SK-N-SH (cell line): ENCODE measurements around the gene CSTB. TPM values are rescaled to one million over a fixed set of nuclear protein-coding genes. Genes with fewer than 3 reads are reported as not detected.

ENCODE experiments used
- CTCF ChIA-PET: fragments of 300-600, 350-600 bp; formaldehyde crosslinking; extraction: SDS; loops from one replicate; lab custom pipeline; 2021; lab: Yijun Ruan, JAX
- POLR2A ChIA-PET: fragments of 350-600 bp; sonication (Branson Sonifier 250); formaldehyde crosslinking; extraction: SDS; loops from one replicate; lab custom pipeline; 2020; ENCODE audit warnings: antibody characterized with exemption, inconsistent platforms; lab: Yijun Ruan, JAX
- DNase-seq: peaks from one replicate; pipeline ENCODE4 v3.0.0; 2012
- H2AFZ ChIP-seq: fragments of 200-600 bp; sonication (generic); 2 replicates; pipeline ENCODE4 v1.8.1; 2016; ENCODE audit warnings: antibody characterized with exemption, mild to moderate bottlenecking, low read depth
- H3F3A ChIP-seq: fragments of 200-600 bp; sonication (generic); replicated peaks from 2 replicates; pipeline ENCODE3; 2016; ENCODE audit warnings: antibody characterized with exemption, mild to moderate bottlenecking; ENCODE audit not compliant: insufficient read depth
- H3K27ac ChIP-seq, 2 experiments: fragments of 200-500 bp in 1 of 2; fragments of 200-600 bp in 1 of 2; sonication (Bioruptor generic) in 1 of 2; sonication (generic), shearing (Covaris generic) in 1 of 2; 2 replicates each; pipeline versions ENCODE4 v1.5.1 to v1.6.1; 2014 to 2016; ENCODE audit warnings: low read depth in 2 of 2, inconsistent platforms in 1 of 2, low read length in 1 of 2, mild to moderate bottlenecking in 1 of 2, mixed read lengths in 1 of 2
- H3K27me3 ChIP-seq: fragments of 200-600 bp; sonication (generic), shearing (Covaris generic); 2 replicates; pipeline ENCODE4 v1.6.1; 2016; ENCODE audit warnings: mixed run types; ENCODE audit not compliant: insufficient read depth
- H3K36me3 ChIP-seq, 2 experiments: fragments of 200-500 bp in 1 of 2; fragments of 200-600 bp in 1 of 2; sonication (Bioruptor generic) in 1 of 2; sonication (generic) in 1 of 2; replicated peaks in 1 of 2; 2 replicates each; pipeline versions ENCODE3 to v1.5.1; 2014 to 2016; ENCODE audit warnings: low read length in 1 of 2, mild to moderate bottlenecking in 1 of 2; ENCODE audit not compliant: insufficient read depth in 2 of 2, control insufficient read depth in 1 of 2
- H3K4me1 ChIP-seq, 2 experiments: fragments of 200-500 bp in 1 of 2; fragments of 200-600 bp in 1 of 2; sonication (Bioruptor generic) in 1 of 2; sonication (generic), shearing (Covaris generic) in 1 of 2; 2 replicates each; pipeline versions ENCODE4 v1.5.1 to v1.6.1; 2014 to 2016; ENCODE audit warnings: low read depth in 1 of 2, low read length in 1 of 2, mixed run types in 1 of 2; ENCODE audit not compliant: insufficient read depth in 2 of 2, control insufficient read depth in 1 of 2
- H3K4me2 ChIP-seq: fragments of 200-600 bp; sonication (generic), shearing (Covaris generic); 2 replicates; pipeline ENCODE4 v1.6.1; 2017; ENCODE audit warnings: mixed run types
- H3K4me3 ChIP-seq, 2 experiments: fragments of 200-500 bp in 1 of 2; fragments of 200-600 bp in 1 of 2; sonication (Bioruptor generic) in 1 of 2; sonication (generic), shearing (Covaris generic) in 1 of 2; 2 replicates each; pipeline versions ENCODE4 v1.5.1 to v1.8.1; 2014 to 2016; ENCODE audit warnings: low read depth in 2 of 2, inconsistent platforms in 1 of 2, low read length in 1 of 2, mild to moderate bottlenecking in 1 of 2, mixed read lengths in 1 of 2, moderate library complexity in 1 of 2
- H3K79me2 ChIP-seq: fragments of 200-600 bp; sonication (generic); 2 replicates; pipeline ENCODE4 v1.8.1; 2017; ENCODE audit warnings: mild to moderate bottlenecking; ENCODE audit not compliant: insufficient read depth
- H3K9ac ChIP-seq: fragments of 200-600 bp; sonication (generic); 2 replicates; pipeline ENCODE4 v1.6.1; 2017; ENCODE audit warnings: mixed run types
- H3K9me2 ChIP-seq: fragments of 200-600 bp; sonication (generic); 2 replicates; pipeline ENCODE4 v1.6.1; 2017; ENCODE audit warnings: mixed run types
- H3K9me3 ChIP-seq: fragments of 200-600 bp; sonication (generic); 2 replicates; pipeline ENCODE4 v1.6.1; 2017; ENCODE audit warnings: mixed run types, mild to moderate bottlenecking, moderate library complexity
- H4K20me1 ChIP-seq: fragments of 200-600 bp; sonication (generic); 2 replicates; pipeline ENCODE4 v1.6.1; 2017; ENCODE audit warnings: mild to moderate bottlenecking, mixed run types; ENCODE audit not compliant: insufficient read depth
- CHD2 ChIP-seq: fragments of 150-350 bp; IDR thresholded peaks from 2 replicates; pipeline ENCODE4 v1.6.1; 2018; ENCODE audit warnings: low read length; ENCODE audit not compliant: partially characterized antibody
- ELF1 ChIP-seq: IDR thresholded peaks from 2 replicates; pipeline ENCODE4 v1.4.0; 2012
- EP300 ChIP-seq, 2 experiments: IDR thresholded peaks; 2 replicates each; pipeline versions ENCODE4 v1.4.0 to v1.6.1; 2012; ENCODE audit warnings: borderline replicate concordance in 1 of 2, low read depth in 1 of 2, low read length in 1 of 2
- EZH2phosphoT487 ChIP-seq: fragments of 200-600 bp; sonication (generic); IDR thresholded peaks from 2 replicates; pipeline ENCODE4 v1.6.1; 2017; ENCODE audit warnings: low read depth, mixed run types, mild to moderate bottlenecking, antibody characterized with exemption, moderate library complexity, borderline replicate concordance
- FOSL2 ChIP-seq: IDR thresholded peaks from 2 replicates; pipeline ENCODE4 v1.4.0; 2012; ENCODE audit warnings: low read depth, mild to moderate bottlenecking, moderate library complexity, borderline replicate concordance
- FOXJ3 ChIP-seq: sonication (generic); formaldehyde crosslinking; IDR thresholded peaks from 2 replicates; pipeline ENCODE4 v1.5.1; 2020; ENCODE audit warnings: mild to moderate bottlenecking, missing genetic modification reagents
- FOXM1 ChIP-seq: IDR thresholded peaks from 2 replicates; pipeline ENCODE4 v1.4.0; 2012; ENCODE audit warnings: low read depth, mild to moderate bottlenecking
- GATA2 ChIP-seq: sonication (generic); formaldehyde crosslinking; IDR thresholded peaks from 2 replicates; pipeline ENCODE4 v1.5.0; 2020; ENCODE audit warnings: mild to moderate bottlenecking, missing genetic modification reagents
- IRF3 ChIP-seq: fragments of 150-350 bp; IDR thresholded peaks from 2 replicates; pipeline ENCODE4 v1.6.1; 2016; ENCODE audit warnings: mild to moderate bottlenecking, low read depth, low read length
- JUND ChIP-seq: IDR thresholded peaks from 2 replicates; pipeline ENCODE4 v1.4.0; 2012
- MAX ChIP-seq: IDR thresholded peaks from 2 replicates; pipeline ENCODE4 v1.4.0; 2012; ENCODE audit warnings: low read depth
- MEF2A ChIP-seq: IDR thresholded peaks from 2 replicates; pipeline ENCODE4 v1.4.0; 2012; ENCODE audit warnings: low read depth, borderline replicate concordance
- NFIC ChIP-seq: IDR thresholded peaks from 2 replicates; pipeline ENCODE4 v1.4.0; 2012; ENCODE audit warnings: borderline replicate concordance
- PBX3 ChIP-seq: IDR thresholded peaks from 2 replicates; pipeline ENCODE4; 2012
- POLR2AphosphoS5 ChIP-seq: IDR thresholded peaks from 2 replicates; pipeline ENCODE4 v1.6.1; 2012; ENCODE audit warnings: low read depth, low read length
- RCOR1 ChIP-seq: fragments of 150-350 bp; IDR thresholded peaks from 2 replicates; pipeline ENCODE4 v1.6.1; 2017; ENCODE audit warnings: antibody characterized with exemption, low read length
- RFX5 ChIP-seq: IDR thresholded peaks from 2 replicates; pipeline ENCODE4 v1.6.1; 2012; ENCODE audit warnings: mild to moderate bottlenecking, improper control_type of control experiment, low read length
- RXRA ChIP-seq: IDR thresholded peaks from 2 replicates; pipeline ENCODE4 v1.4.0; 2012; ENCODE audit warnings: low read depth, mild to moderate bottlenecking, borderline replicate concordance
- TCF12 ChIP-seq: IDR thresholded peaks from 2 replicates; pipeline ENCODE4 v1.4.0; 2012
- TEAD4 ChIP-seq: IDR thresholded peaks from 2 replicates; pipeline ENCODE4 v1.4.0; 2012; ENCODE audit warnings: mild to moderate bottlenecking, borderline replicate concordance; ENCODE audit not compliant: insufficient read depth
- YY1 ChIP-seq: IDR thresholded peaks from 2 replicates; pipeline ENCODE4 v1.4.0; 2012; ENCODE audit warnings: low read depth, mild to moderate bottlenecking
- WGBS: methylation state at CpG from one replicate; pipeline ENCODE4 v1.1.6; 2017; ENCODE audit warnings: low lambda C conversion rate; 5-methylcytosine and 5-hydroxymethylcytosine counted together
- polyA plus RNA-seq, 3 experiments: library from polyadenylated mRNA; depleted of rRNA; stranded (reverse); fragments of >200 nt; gene quantifications; 2 replicates each; pipeline ENCODE4 v1.2.3, GENCODE V29; 2012

The CSTB gene
- polyA plus RNA-seq, 1 of the 3 experiments (the other 2 are of a cell fraction): 101 TPM

GRCh38 chr21:43800566-43800965, 24.5 kb upstream of the CSTB start:
- H3K36me3 ChIP-seq: peaks cover 17 to 82% of the 10 kb centered on the region in 2 experiments
- POLR2A ChIA-PET: no interaction called here
- CTCF ChIA-PET: interaction anchor here (1.6 to 1.9 kb wide), 2 partner anchors 10 to 11 kb away, joined by 3 to 9 read pairs; partner anchors contain the start of gene RRP1
- TF ChIP-seq JUND (no peak), FOXM1 (no peak), EP300 (IDR thresholded peaks at IDR 0.05; ENCODE audit: borderline replicate concordance in 1 of 2, low read depth in 1 of 2, low read length in 1 of 2) (no peak), MEF2A (no peak), CHD2 (no peak), RXRA (no peak), GATA2 (no peak), EZH2phosphoT487 (no peak), FOSL2 (no peak), RFX5 (no peak), ELF1 (no peak)
- H3K9ac ChIP-seq: no peak overlapping the region
- H2AFZ ChIP-seq: no peak overlapping the region
- H4K20me1 ChIP-seq: no peaks in the 10 kb centered on the region
- H3K79me2 ChIP-seq: no peaks in the 10 kb centered on the region
- no peak overlapping the region for H3K4me2 ChIP-seq
- no peak overlapping the region for H3K27ac ChIP-seq
- H3K4me3 ChIP-seq: no peak overlapping the region
- no peaks in the 10 kb centered on the region for H3K9me2 ChIP-seq
- DNase-seq: no peak
- no peaks in the 10 kb centered on the region for H3K27me3 ChIP-seq
- 96% methylated on average over 10 of the region's 14 CpGs for WGBS
- H3K4me1 ChIP-seq: no peaks in the 10 kb centered on the region
- no peaks in the 10 kb centered on the region for H3K9me3 ChIP-seq
- no peaks in the 10 kb centered on the region for H3F3A ChIP-seq

- DNase-seq: no peak
- peaks cover 17 to 82% of the 10 kb centered on the region in 2 experiments for H3K36me3 ChIP-seq
- no peak overlapping the region for H3K27ac ChIP-seq
- no peaks in the 10 kb centered on the region for H3K4me1 ChIP-seq
- no peaks in the 10 kb centered on the region for H4K20me1 ChIP-seq
- CTCF ChIA-PET: interaction anchor here (1.6 to 1.9 kb wide), 2 partner anchors 11 kb away, joined by 3 to 9 read pairs; partner anchors contain the start of gene RRP1
- no peak overlapping the region for H3K4me3 ChIP-seq
- TF ChIP-seq FOXJ3 (CRISPR knock-in tag) (no peak), TEAD4 (no peak), RCOR1 (no peak), TCF12 (no peak), MEF2A (no peak), PBX3 (no peak), IRF3 (no peak), NFIC (no peak), EZH2phosphoT487 (no peak), MAX (no peak), POLR2AphosphoS5 (no peak), YY1 (no peak), FOXM1 (no peak), RFX5 (no peak)
- POLR2A ChIA-PET: no interaction called here
- no peak overlapping the region for H3K4me2 ChIP-seq
- no peaks in the 10 kb centered on the region for H3F3A ChIP-seq
- 96% methylated on average over 17 of the region's 17 CpGs for WGBS
- H3K27me3 ChIP-seq: no peaks in the 10 kb centered on the region
- no peaks in the 10 kb centered on the region for H3K79me2 ChIP-seq
- no peaks in the 10 kb centered on the region for H3K9me2 ChIP-seq
- no peaks in the 10 kb centered on the region for H3K9me3 ChIP-seq
- no peak overlapping the region for H3K9ac ChIP-seq
- no peak overlapping the region for H2AFZ ChIP-seq
These were observed 24.0 kb upstream of the CSTB start for GRCh38 chr21:43800124-43800523.
